Spleen (tissue), 7 donors: Measurements from ENCODE around the gene SLC25A1.

Source experiments
- CTCF ChIP-seq, 11 experiments: fragments of 200-600 bp in 7 of 11; fragments of 450-650 bp in 4 of 11; sonication (generic) in 4 of 11; IDR thresholded peaks in 8 of 11; conservative IDR thresholded peaks in 3 of 11; 1 replicate in 7 of 11; 2 replicates in 4 of 11; pipeline versions ENCODE4 v1.4.0 to v1.8.0; 2016 to 2021; ENCODE audit warnings: antibody characterized with exemption in 11 of 11, inconsistent platforms in 4 of 11, mild to moderate bottlenecking in 1 of 11
- POLR2A ChIP-seq, 3 donors: fragments of 450-650 bp; IDR thresholded peaks; one replicate each; pipeline ENCODE4 v1.5.1; 2017; ENCODE audit warnings: antibody characterized with exemption in 3 of 3, mild to moderate bottlenecking in 1 of 3
- POLR2AphosphoS5 ChIP-seq, 3 donors: sonication (generic); formaldehyde crosslinking; IDR thresholded peaks; one replicate each; pipeline ENCODE4 v1.5.1; 2017; ENCODE audit warnings: antibody characterized with exemption in 3 of 3
- donor health status: DM: no; HTN: no; CAD: no; lungs with moderate emphysema.
- donor health status: DM: no; HTN: no; CAD: no.
- donor health status: DM: no; HTN: no; CAD: no.

- TF ChIP-seq CTCF (IDR thresholded peaks at IDR 0.05 in 8 of 11, conservative IDR thresholded peaks at IDR 0.05 in 3 of 11) (no peak), POLR2A (IDR thresholded peaks at IDR 0.05) (no peak), POLR2AphosphoS5 (IDR thresholded peaks at IDR 0.05) (no peak)
Observed at GRCh38 chr22:19147195-19147780, 31.2 kb downstream of the SLC25A1 start.
